Neural progenitor cell (in vitro differentiated cells): ENCODE data around the gene ZMIZ1. TPM values are rescaled to one million over a fixed set of nuclear protein-coding genes. Genes with fewer than 3 reads are reported as not detected.

Experiments used
- DNase-seq: peaks from one replicate; pipeline ENCODE4 v3.0.0-alpha.2; 2016; ENCODE audit warnings: low spot score
- H2AFZ ChIP-seq: fragments of 200-600 bp; sonication (generic); replicated peaks from 2 replicates; pipeline ENCODE4 v1.6.1; 2016; ENCODE audit warnings: antibody characterized with exemption
- H3F3A ChIP-seq: fragments of 200-600 bp; sonication (generic); 2 replicates; pipeline ENCODE4 v1.6.1; 2016; ENCODE audit warnings: antibody characterized with exemption, low read depth
- H3K27ac ChIP-seq: fragments of 200-600 bp; sonication (generic); 2 replicates; pipeline ENCODE4 v1.5.1; 2016; ENCODE audit warnings: mild to moderate bottlenecking
- H3K27me3 ChIP-seq: fragments of 200-600 bp; sonication (generic); 2 replicates; pipeline ENCODE4 v1.6.1; 2016; ENCODE audit warnings: mild to moderate bottlenecking, moderate library complexity
- H3K36me3 ChIP-seq: fragments of 200-600 bp; sonication (generic); 2 replicates; pipeline ENCODE4 v1.5.1; 2016
- H3K4me1 ChIP-seq: fragments of 200-600 bp; sonication (generic); 2 replicates; pipeline ENCODE4 v1.6.1; 2016; ENCODE audit warnings: mixed run types
- H3K4me2 ChIP-seq: fragments of 200-600 bp; sonication (generic); 2 replicates; pipeline ENCODE4 v1.6.1; 2016
- H3K4me3 ChIP-seq: fragments of 200-600 bp; sonication (generic); 2 replicates; pipeline ENCODE4 v1.5.1; 2016
- H3K79me2 ChIP-seq: fragments of 200-600 bp; sonication (generic); 2 replicates; pipeline ENCODE4 v1.6.1; 2016; ENCODE audit warnings: low read depth
- H3K9ac ChIP-seq: fragments of 200-600 bp; sonication (generic); 2 replicates; pipeline ENCODE4 v1.6.1; 2016
- H3K9me3 ChIP-seq: fragments of 200-600 bp; sonication (generic); 2 replicates; pipeline ENCODE4 v1.5.1; 2016; ENCODE audit warnings: low read depth
- H4K20me1 ChIP-seq: fragments of 200-600 bp; sonication (generic); 2 replicates; pipeline ENCODE4 v1.6.1; 2016; ENCODE audit warnings: low read depth
- H3K27ac Mint-ChIP-seq: 3 replicates; pipeline ENCODE4 v1.8.0; 2021; ENCODE audit warnings: mixed read lengths
- H3K27me3 Mint-ChIP-seq: 2 replicates; pipeline ENCODE4 v1.8.0; 2022; ENCODE audit warnings: low read depth, mild to moderate bottlenecking, inconsistent platforms, moderate library complexity, mixed read lengths; ENCODE audit not compliant: insufficient read depth
- H3K36me3 Mint-ChIP-seq: 3 replicates; pipeline ENCODE4 v1.8.0; 2021; ENCODE audit warnings: mixed read lengths
- H3K4me1 Mint-ChIP-seq: 3 replicates; pipeline ENCODE4 v1.8.0; 2021; ENCODE audit warnings: mixed read lengths
- H3K4me3 Mint-ChIP-seq: 3 replicates; pipeline ENCODE4 v1.8.0; 2021; ENCODE audit warnings: mild to moderate bottlenecking, moderate library complexity, mixed read lengths
- H3K9me3 Mint-ChIP-seq: 3 replicates; pipeline ENCODE4 v1.8.0; 2020; ENCODE audit warnings: mixed read lengths
- EZH2 ChIP-seq: fragments of 200-600 bp; sonication (generic); IDR thresholded peaks from 2 replicates; pipeline ENCODE4 v1.6.1; 2017; ENCODE audit warnings: antibody characterized with exemption, mild to moderate bottlenecking, moderate library complexity
- EZH2phosphoT487 ChIP-seq: fragments of 200-600 bp; sonication (generic); IDR thresholded peaks from 2 replicates; pipeline ENCODE4 v1.6.1; 2017; ENCODE audit warnings: antibody characterized with exemption
- total RNA-seq: library from RNA; depleted of rRNA; stranded (reverse); fragments of >200 nt; gene quantifications from 2 replicates; pipeline ENCODE4 v1.2.3, GENCODE V29; 2015; ENCODE audit warnings: low replicate concordance
- TF ChIP-seq, protein P1 (sequence below): fragments of 200-600 bp; sonication (generic); IDR thresholded peaks from 2 replicates; pipeline ENCODE4 v1.5.1; 2017; ENCODE audit warnings: antibody characterized with exemption, mild to moderate bottlenecking

Gene ZMIZ1
- total RNA-seq, 1 donor from 2014 or later, result 5.8 TPM

- Mint-ChIP-seq H3K4me1 (peaks cover 96% of the 10 kb centered on the region), H3K36me3 (peaks cover 11% of the 10 kb centered on the region), H3K9me3 (no peaks in the 10 kb centered on the region), H3K27me3 (peaks cover 13% of the 10 kb centered on the region), H3K4me3 (peak overlapping the region; percentile 78), H3K27ac (peak overlapping the region; percentile 96)
- H3K79me2 ChIP-seq, result no peaks in the 10 kb centered on the region
- H3K27ac ChIP-seq, result no peak overlapping the region
- TF ChIP-seq, protein P1, sequence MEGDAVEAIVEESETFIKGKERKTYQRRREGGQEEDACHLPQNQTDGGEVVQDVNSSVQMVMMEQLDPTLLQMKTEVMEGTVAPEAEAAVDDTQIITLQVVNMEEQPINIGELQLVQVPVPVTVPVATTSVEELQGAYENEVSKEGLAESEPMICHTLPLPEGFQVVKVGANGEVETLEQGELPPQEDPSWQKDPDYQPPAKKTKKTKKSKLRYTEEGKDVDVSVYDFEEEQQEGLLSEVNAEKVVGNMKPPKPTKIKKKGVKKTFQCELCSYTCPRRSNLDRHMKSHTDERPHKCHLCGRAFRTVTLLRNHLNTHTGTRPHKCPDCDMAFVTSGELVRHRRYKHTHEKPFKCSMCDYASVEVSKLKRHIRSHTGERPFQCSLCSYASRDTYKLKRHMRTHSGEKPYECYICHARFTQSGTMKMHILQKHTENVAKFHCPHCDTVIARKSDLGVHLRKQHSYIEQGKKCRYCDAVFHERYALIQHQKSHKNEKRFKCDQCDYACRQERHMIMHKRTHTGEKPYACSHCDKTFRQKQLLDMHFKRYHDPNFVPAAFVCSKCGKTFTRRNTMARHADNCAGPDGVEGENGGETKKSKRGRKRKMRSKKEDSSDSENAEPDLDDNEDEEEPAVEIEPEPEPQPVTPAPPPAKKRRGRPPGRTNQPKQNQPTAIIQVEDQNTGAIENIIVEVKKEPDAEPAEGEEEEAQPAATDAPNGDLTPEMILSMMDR, result no peak
- TF ChIP-seq EZH2phosphoT487 (no peak), EZH2 (no peak)
- no peaks in the 10 kb centered on the region for H3K27me3 ChIP-seq
- peaks cover 75% of the 10 kb centered on the region for H4K20me1 ChIP-seq
- peak overlapping the region; percentile 65 for H3K4me2 ChIP-seq
- no peak overlapping the region for H3K9ac ChIP-seq
- H2AFZ ChIP-seq, result no peak overlapping the region
- H3K4me1 ChIP-seq, result peaks cover 53% of the 10 kb centered on the region
- no peak overlapping the region for H3K4me3 ChIP-seq
- DNase-seq, result peak; percentile 92
- H3F3A ChIP-seq, result no peaks in the 10 kb centered on the region
- no peaks in the 10 kb centered on the region for H3K9me3 ChIP-seq
- H3K36me3 ChIP-seq, result no peaks in the 10 kb centered on the region
These were observed 110.6 kb downstream of the ZMIZ1 start for GRCh38 chr10:79179164-79179956.

GRCh38 chr10:79179957-79180309, 111.2 kb downstream of the ZMIZ1 start:
- Histone ChIP-seq H3K27ac (no peak overlapping the region), H3K27me3 (no peaks in the 10 kb centered on the region), H3K4me3 (no peak overlapping the region), H4K20me1 (peaks cover 80% of the 10 kb centered on the region), H3K4me2 (peak overlapping the region; percentile 65), H3K4me1 (peaks cover 59% of the 10 kb centered on the region), H3K36me3 (no peaks in the 10 kb centered on the region), H3K9me3 (no peaks in the 10 kb centered on the region), H3K79me2 (no peaks in the 10 kb centered on the region), H3K9ac (no peak overlapping the region), H3F3A (no peaks in the 10 kb centered on the region), H2AFZ (no peak overlapping the region)
- Mint-ChIP-seq H3K4me1 (peaks cover 96% of the 10 kb centered on the region), H3K27me3 (peaks cover 10% of the 10 kb centered on the region), H3K4me3 (no peak overlapping the region), H3K9me3 (no peaks in the 10 kb centered on the region), H3K36me3 (peaks cover 11% of the 10 kb centered on the region), H3K27ac (no peak overlapping the region)
- TF ChIP-seq, protein P1, result no peak
- no peak for TF ChIP-seq EZH2
- TF ChIP-seq EZH2phosphoT487, result no peak
- no peak for DNase-seq

DNA sequence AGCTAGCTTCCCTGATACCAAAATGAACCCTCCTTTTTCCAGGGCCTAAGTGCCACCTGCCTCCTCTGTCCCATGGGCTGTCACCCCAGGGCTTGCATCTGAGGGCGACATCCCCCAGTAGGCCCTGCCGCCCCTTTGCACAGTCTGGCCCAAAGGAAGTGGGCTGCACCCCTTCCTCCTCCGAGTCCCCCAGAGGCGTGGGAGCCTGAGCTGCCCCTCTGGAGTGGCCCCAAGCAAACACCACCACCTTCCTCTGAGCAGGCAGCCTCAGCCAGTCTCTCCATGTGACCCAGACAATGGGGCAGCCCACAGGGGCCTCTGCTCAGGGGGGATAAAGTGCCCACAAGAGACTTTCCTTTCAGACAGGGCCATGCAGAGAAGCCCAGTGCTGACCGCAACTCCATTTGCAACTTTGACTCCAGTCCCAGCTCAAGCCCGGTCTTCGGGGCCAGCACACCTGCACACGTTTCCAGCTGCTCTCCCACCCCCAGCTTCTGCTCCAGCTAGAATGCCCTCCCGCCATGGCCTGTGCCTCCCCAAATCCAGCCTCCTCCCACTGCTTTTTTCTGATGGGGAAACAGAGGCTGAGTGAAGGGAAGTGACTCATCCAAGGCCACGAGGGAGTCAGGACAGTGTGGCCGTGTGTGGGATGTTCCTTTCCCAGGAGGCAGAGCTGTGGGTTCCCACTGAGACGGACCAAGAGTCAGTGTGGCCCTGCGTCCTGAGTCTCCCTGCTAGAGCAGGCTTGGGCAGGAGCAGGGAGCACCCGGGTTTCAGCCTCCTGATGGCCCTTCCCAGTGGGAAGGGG, 111.9 kb downstream of the ZMIZ1 start:
- Histone ChIP-seq H3F3A (peaks cover 5% of the 10 kb centered on the region), H3K9me3 (no peaks in the 10 kb centered on the region), H3K79me2 (no peaks in the 10 kb centered on the region), H3K4me3 (no peak overlapping the region), H3K4me2 (peak overlapping the region; percentile 65), H3K9ac (no peak overlapping the region), H2AFZ (no peak overlapping the region), H3K36me3 (no peaks in the 10 kb centered on the region), H3K27ac (no peak overlapping the region), H4K20me1 (peaks cover 85% of the 10 kb centered on the region), H3K4me1 (peaks cover 64% of the 10 kb centered on the region), H3K27me3 (no peaks in the 10 kb centered on the region)
- Mint-ChIP-seq H3K4me1 (peaks cover 96% of the 10 kb centered on the region), H3K36me3 (peaks cover 11% of the 10 kb centered on the region), H3K4me3 (no peak overlapping the region), H3K27me3 (peaks cover 10% of the 10 kb centered on the region), H3K27ac (peak overlapping the region; percentile 17), H3K9me3 (no peaks in the 10 kb centered on the region)
- TF ChIP-seq EZH2phosphoT487 (no peak), EZH2 (no peak)
- TF ChIP-seq, protein P1, result no peak
- DNase-seq, result no peak
